ENCODE measurements around the gene FIBCD1. TPM values are rescaled to one million over a fixed set of nuclear protein-coding genes. Genes with fewer than 3 reads are reported as not detected.
A peak's percentile ranks its signal among the peaks of the same experiment; 100 is the strongest.

FIBCD1 gene
- total RNA-seq, 1 donor from 2014 or later: 0.66 TPM

DNA sequence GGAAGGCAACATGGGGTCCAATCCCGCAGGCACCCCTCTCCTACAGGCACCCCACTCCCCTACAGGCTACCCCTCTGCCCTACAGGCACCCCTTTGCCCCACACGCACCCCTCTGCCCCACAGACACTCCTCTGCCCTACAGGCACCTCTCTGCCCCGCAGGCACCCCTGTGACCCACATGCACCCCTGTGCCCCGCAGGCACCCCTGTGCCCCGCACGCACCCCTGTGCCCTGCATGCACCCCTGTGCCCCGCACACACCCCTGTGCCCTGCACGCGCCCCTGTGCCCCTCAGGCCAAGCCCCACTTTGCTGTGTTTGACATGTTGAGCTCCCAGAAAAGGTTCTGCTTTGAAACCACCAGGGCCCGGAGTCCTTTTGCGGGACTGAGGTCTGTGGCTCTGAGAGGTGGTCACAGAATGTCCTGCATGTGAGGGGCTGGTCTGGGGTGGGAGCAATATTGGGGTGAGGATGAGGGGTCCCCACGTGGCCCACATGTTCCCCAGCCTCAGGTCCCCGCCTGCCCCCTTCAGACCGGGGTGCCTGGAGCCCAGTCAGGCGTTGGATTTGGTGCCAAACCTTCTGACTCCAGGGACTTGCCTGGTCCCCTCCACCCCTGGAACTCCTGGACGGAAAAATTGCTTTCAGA, 41.8 kb downstream of the FIBCD1 start:
- Histone ChIP-seq H3K4me2 (ENCODE audit: low read length) (no peak overlapping the region), H3K36me3 (ENCODE audit: insufficient read depth, low read length) (peaks cover 5% of the 10 kb centered on the region), H3K27me3 (ENCODE audit: insufficient read depth, low read length) (no peaks in the 10 kb centered on the region), H3K4me3 (ENCODE audit: insufficient read depth, low read depth, low read length) (no peak overlapping the region), H4K20me1 (ENCODE audit: insufficient read depth, low read length) (peaks cover 47% of the 10 kb centered on the region), H3K9ac (ENCODE audit: low read length) (no peak overlapping the region), H2AFZ (ENCODE audit: low read depth, low read length) (no peak overlapping the region), H3K79me2 (ENCODE audit: insufficient read depth, low read length) (no peaks in the 10 kb centered on the region), H3K27ac (ENCODE audit: low read depth, low read length) (no peak overlapping the region), H3K9me3 (ENCODE audit: insufficient read depth, low read depth, low read length) (no peaks in the 10 kb centered on the region), H3K4me1 (ENCODE audit: insufficient read depth, low read length) (peaks cover 5% of the 10 kb centered on the region)
- no peak overlapping the region for H3K4me3 Mint-ChIP-seq (ENCODE audit: unreplicated experiment)
- H3K36me3 Mint-ChIP-seq (ENCODE audit: low read depth, unreplicated experiment): peaks cover 4% of the 10 kb centered on the region
- no peak for DNase-seq (ENCODE audit: low read depth)
- H3K9me3 Mint-ChIP-seq (ENCODE audit: unreplicated experiment): no peaks in the 10 kb centered on the region
- H3K27me3 Mint-ChIP-seq (ENCODE audit: low read depth, unreplicated experiment): no peaks in the 10 kb centered on the region
- H3K27ac Mint-ChIP-seq (ENCODE audit: unreplicated experiment): peak overlapping the region; percentile 41
- no peak for FAIRE-seq
- no peak for TF ChIP-seq CTCF (IDR thresholded peaks at IDR 0.05; ENCODE audit: insufficient read depth, low read depth, low read length)
- H3K4me1 Mint-ChIP-seq (ENCODE audit: low read depth, unreplicated experiment): no peaks in the 10 kb centered on the region

DNA sequence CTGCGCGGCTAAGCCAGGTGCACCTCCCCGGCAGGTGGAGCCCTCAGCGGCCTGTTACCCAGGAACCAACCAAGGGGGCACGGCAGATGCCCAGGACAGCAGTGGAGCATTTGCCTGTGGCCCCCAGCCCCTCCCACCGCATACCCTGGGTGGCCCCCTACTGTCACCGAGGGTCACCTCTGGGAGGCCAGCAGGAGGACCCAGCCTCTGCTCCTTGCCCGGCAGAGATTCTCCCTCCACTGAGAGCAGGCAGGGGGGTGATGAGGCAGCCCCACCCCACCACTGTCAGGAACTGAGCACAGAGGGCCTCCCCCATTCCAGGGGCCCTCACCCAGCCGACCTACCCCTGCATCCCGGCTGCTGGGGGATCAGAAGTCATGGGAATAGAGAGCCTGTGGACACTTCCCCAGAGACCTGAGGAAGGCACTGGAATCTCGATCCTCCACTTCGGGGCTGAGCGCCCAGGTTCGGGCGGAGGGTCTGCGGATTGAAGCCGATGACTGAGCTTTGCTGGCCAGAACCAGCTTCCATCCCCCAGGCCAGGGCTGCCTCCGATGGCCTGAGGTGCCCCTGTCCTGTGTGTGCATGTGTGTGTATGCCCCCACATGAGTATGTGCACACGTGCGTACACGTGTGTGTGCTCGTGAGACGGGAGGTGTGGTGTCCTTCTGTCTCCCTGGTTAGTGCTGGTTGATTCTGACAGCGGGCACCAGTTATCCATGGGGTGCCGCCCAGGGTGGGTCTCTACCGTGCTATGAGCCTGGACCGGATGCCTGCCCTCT, 42.6 kb downstream of the FIBCD1 start, which contains the start of gene QRFP:
Gene QRFP, minus strand, starts transcription at position 580 of the 782 bp plus-strand sequence. CDS start 2,974 bp downstream, outside the sequence.
- H3K27ac ChIP-seq (ENCODE audit: low read depth, low read length): no peak within 1 kb of the TSS
- no peak within 1 kb of the TSS for H3K4me3 ChIP-seq (ENCODE audit: insufficient read depth, low read depth, low read length)

More for the DNA sequence above, 42.6 kb downstream of the FIBCD1 start, which contains the start of gene QRFP:
- Mint-ChIP-seq H3K9me3 (ENCODE audit: unreplicated experiment) (no peaks in the 10 kb centered on the region), H3K27me3 (ENCODE audit: low read depth, unreplicated experiment) (no peaks in the 10 kb centered on the region), H3K27ac (ENCODE audit: unreplicated experiment) (peak within 1 kb of the TSS; percentile 53), H3K4me3 (ENCODE audit: unreplicated experiment) (no peak within 1 kb of the TSS), H3K36me3 (ENCODE audit: low read depth, unreplicated experiment) (peaks cover 4% of the 10 kb centered on the region), H3K4me1 (ENCODE audit: low read depth, unreplicated experiment) (no peaks in the 10 kb centered on the region)
- H3K9me3 ChIP-seq (ENCODE audit: insufficient read depth, low read depth, low read length): no peaks in the 10 kb centered on the region
- DNase-seq (ENCODE audit: low read depth) (no peak), FAIRE-seq (no peak)
- no peak within 1 kb of the TSS for H3K4me2 ChIP-seq (ENCODE audit: low read length)
- no peaks in the 10 kb centered on the region for H3K27me3 ChIP-seq (ENCODE audit: insufficient read depth, low read length)
- peaks cover 5% of the 10 kb centered on the region for H3K79me2 ChIP-seq (ENCODE audit: insufficient read depth, low read length)
- peaks cover 5% of the 10 kb centered on the region for H3K4me1 ChIP-seq (ENCODE audit: insufficient read depth, low read length)
- no peak within 1 kb of the TSS for H3K9ac ChIP-seq (ENCODE audit: low read length)
- no peak for TF ChIP-seq CTCF (IDR thresholded peaks at IDR 0.05; ENCODE audit: insufficient read depth, low read depth, low read length)
- no peak for TF ChIP-seq EZH2 (IDR thresholded peaks at IDR 0.05; ENCODE audit: insufficient read depth, low read length)
- no peak within 1 kb of the TSS for H2AFZ ChIP-seq (ENCODE audit: low read depth, low read length)
- H4K20me1 ChIP-seq (ENCODE audit: insufficient read depth, low read length): peaks cover 55% of the 10 kb centered on the region
- H3K36me3 ChIP-seq (ENCODE audit: insufficient read depth, low read length): peaks cover 8% of the 10 kb centered on the region

All from astrocyte (in vitro differentiated cells and primary cell).